ENCODE measurements around the gene BFSP1.

The BFSP1 gene

DNA sequence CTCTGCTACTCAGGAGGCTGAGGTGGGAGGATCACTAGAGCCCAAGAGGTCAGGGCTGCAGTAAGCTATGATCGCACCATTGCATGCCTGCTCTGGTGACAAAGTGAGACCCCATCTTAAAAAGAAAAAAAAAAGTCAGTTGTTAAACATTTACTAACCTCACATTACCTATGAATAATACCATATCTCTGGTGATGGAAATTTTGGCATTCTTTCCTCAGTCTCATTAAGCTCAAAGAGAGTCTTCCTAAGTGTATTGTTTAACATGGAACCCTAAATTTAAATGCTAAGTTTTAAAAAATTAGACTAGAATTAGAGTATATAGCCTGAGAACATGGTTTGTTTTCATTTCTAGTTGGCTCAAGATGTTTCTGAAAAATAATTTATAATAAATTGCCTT lies 11.3 kb upstream of the BFSP1 start:
- TF ChIP-seq, protein P1, sequence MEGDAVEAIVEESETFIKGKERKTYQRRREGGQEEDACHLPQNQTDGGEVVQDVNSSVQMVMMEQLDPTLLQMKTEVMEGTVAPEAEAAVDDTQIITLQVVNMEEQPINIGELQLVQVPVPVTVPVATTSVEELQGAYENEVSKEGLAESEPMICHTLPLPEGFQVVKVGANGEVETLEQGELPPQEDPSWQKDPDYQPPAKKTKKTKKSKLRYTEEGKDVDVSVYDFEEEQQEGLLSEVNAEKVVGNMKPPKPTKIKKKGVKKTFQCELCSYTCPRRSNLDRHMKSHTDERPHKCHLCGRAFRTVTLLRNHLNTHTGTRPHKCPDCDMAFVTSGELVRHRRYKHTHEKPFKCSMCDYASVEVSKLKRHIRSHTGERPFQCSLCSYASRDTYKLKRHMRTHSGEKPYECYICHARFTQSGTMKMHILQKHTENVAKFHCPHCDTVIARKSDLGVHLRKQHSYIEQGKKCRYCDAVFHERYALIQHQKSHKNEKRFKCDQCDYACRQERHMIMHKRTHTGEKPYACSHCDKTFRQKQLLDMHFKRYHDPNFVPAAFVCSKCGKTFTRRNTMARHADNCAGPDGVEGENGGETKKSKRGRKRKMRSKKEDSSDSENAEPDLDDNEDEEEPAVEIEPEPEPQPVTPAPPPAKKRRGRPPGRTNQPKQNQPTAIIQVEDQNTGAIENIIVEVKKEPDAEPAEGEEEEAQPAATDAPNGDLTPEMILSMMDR (IDR thresholded peaks at IDR 0.05; ENCODE audit: insufficient read depth, missing control alignments), result no peak
- FAIRE-seq (no peak), DNase-seq (ENCODE audit: insufficient read length, low spot score) (no peak)

DNA sequence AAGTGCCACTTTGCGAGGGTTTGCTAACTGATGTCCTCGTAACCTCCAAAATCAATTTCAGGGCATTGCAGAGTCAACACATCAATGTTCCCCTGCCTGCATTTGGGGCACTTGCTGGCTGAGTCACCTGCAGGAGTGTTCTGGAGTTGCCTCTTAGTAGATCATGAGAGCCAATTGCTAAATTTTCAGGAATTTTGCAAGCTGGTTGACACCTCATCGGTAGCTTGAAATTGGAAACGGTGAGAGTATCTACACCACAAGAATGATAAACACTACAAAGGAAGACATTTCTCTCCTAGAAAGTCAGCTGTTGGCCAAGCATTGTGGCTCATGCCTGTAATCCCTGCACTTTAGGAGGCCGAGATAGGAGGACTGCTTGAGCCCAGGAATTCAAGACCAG lies 10.8 kb upstream of the BFSP1 start:
- FAIRE-seq, result no peak
- TF ChIP-seq, protein P1 (IDR thresholded peaks at IDR 0.05; ENCODE audit: insufficient read depth, missing control alignments), result no peak
- no peak for DNase-seq (ENCODE audit: insufficient read length, low spot score)

DNA sequence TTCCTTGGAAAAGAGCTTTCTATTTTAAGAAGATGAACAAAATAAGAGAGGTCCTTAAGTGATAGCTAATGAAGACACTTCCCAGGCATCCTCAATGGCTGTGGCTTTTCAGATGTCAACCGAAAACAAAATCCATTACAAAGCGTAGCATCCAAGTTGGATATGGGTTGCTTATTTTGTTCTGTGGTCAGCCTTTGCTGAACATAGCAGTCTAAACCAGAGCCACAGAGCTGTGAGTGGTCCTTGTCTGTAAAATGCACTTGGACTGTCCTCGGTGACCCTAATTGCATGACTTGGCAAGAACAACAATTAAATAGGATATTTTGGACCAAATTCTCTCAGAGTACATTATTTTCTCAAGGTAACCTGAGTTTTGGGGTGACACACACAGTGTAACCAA lies 10.4 kb upstream of the BFSP1 start:
- FAIRE-seq, result no peak
- no peak for DNase-seq (ENCODE audit: insufficient read length, low spot score)
- TF ChIP-seq, protein P1 (IDR thresholded peaks at IDR 0.05; ENCODE audit: insufficient read depth, missing control alignments), result no peak

DNA sequence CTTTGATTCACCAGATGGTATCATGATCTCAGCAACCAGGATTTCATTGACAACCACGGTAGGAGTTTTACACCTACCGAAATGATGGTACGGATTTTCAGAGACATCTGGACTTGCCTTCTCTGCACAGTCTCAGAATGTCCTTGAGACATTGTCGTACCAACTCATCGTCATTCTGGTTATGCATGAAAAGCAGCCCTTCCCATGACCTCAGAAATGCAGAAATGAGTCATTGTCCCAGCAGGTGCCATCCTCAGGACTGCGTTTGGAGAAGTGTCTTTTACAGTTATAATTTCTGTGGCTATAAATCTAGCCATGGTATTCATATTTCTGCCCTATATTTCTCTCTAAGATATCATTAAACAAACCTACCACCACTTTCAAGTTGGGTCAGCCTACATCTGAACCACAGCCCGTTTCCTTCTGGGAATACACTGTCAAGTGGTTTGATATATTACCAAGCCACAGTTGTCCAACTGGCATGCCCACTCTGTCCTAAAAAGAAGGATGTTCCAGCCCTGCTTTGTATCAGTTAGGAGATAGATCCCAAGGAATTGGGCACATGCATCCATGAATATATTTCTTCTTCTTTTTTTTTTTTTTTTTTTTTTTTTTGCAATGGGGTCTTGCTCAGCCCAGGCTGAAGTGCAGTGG lies 7.5 kb upstream of the BFSP1 start:
- no peak for DNase-seq (ENCODE audit: insufficient read length, low spot score)
- TF ChIP-seq, protein P1 (IDR thresholded peaks at IDR 0.05; ENCODE audit: insufficient read depth, missing control alignments), result no peak
- no peak for FAIRE-seq

DNA sequence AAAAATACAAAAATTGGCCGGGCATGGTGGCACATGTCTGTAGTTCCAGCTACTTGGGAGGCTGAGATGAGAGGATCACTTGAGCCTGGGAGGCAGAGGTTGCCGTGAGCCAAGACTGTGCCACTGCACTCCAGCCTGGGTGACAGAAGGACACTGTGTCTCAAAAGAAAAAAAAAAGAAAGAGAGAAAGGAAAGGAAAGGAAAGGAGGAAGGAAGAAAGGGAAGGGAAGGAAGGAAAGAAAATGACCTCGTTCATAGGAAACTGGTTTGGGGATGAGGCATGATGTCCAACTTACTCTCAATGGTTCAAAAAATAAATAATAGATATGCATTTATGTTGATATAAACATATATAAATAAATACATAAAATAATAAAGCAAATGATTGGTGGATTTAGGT lies 6.8 kb upstream of the BFSP1 start:
- TF ChIP-seq, protein P1 (IDR thresholded peaks at IDR 0.05; ENCODE audit: insufficient read depth, missing control alignments), result no peak
- DNase-seq (ENCODE audit: insufficient read length, low spot score) (no peak), FAIRE-seq (no peak)

DNA sequence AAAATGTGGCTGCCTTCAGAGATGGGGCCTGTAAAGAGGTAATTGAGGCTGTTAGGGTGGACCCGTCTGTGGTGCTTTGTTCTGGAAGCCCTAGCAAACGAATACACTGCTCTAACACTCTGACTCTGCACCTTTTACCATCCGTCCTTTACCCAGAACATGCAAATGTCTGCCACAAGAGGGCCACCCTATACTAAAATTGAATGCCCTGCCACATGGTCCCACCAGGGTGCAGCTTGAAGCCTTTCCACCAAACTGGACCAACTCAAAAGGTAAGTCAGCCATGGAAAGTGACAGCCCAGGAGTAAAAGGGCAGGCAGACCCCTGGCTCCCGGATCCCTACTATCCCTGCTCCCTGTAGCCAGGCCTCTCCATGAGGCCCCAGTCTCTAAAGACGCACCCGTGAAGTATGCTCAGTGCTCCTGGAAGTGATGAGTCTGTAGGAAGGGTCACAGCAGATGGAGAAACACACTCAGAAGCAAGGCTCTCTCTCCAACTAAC lies 5.8 kb upstream of the BFSP1 start:
- no peak for DNase-seq (ENCODE audit: insufficient read length, low spot score)
- FAIRE-seq, result no peak
- TF ChIP-seq, protein P1 (IDR thresholded peaks at IDR 0.05; ENCODE audit: insufficient read depth, missing control alignments), result peak; percentile 96

DNA sequence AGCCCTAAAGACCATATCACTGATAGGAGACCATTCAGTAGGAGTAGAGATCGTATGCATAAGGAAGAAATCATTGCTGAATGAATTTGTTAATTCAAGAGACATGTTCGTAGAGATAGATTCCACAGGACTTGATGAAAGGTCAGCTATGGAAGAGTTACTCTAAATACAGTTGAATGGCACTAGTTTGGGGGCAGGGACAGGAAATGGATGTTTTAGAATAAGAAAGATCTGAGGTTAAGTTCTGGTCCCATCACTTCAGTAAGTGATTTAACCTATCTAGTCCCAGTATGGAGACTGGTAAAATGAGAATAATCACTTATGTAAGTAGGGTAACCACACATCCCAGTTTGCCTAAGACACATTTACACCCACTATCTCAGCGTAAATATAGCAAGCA lies 2.9 kb upstream of the BFSP1 start:
- DNase-seq (ENCODE audit: insufficient read length, low spot score), result no peak
- no peak for FAIRE-seq
- TF ChIP-seq, protein P1 (IDR thresholded peaks at IDR 0.05; ENCODE audit: insufficient read depth, missing control alignments), result no peak
